GM10266 (cell line): Measurements from ENCODE around the gene GTF2H3.

Source experiments
- DNase-seq: peaks from one replicate; pipeline ENCODE4 v3.0.0; 2012; ENCODE audit errors: extremely low spot score
- TF ChIP-seq, protein P1 (sequence below): IDR thresholded peaks from 2 replicates; pipeline ENCODE4 v1.5.1; 2012; ENCODE audit warnings: mild to moderate bottlenecking, low read depth; ENCODE audit not compliant: control insufficient read depth, insufficient read depth; ENCODE audit errors: missing control alignments

The GTF2H3 gene

DNA sequence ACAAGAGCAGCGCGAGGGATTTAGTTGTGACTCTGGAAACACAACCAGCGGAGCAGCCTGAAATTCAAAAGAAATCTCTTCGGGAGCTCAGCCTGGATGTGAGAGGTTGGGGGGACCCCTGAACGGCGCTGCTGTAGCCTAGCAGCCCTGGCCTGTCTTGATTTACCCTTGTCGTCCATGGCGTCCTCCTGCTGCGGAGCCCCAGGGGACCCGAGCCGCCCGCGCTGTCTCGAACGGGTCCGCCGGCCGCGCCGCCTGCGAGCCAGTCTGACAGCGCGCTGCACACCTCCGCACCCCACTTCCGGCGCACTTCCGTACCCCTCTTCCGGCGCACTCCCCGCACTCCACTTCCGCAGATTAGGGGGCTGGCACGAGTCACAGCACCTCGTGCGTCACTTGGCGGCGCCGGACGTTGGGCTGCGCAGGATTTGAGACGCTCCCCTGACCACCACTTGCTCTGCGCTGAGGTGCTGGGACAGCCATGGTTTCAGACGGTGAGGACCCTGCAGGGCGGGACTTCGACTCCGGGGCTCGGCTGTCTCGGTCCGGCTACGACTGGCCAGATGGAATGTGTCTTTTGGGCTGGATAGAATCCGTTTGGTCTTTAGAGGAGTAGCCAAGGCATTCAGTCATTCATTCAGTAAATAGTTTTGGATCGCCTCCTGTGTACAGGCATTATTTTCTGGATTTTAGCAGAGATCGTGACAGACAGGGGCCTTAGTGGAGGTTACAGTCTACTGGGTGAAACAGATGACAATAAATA, at the start of gene GTF2H3, which contains the start of gene EIF2B1:
Gene GTF2H3 (plus strand): TSS at position 451 of the 763 bp plus-strand sequence. CDS start 31 bp downstream, at position 482.
Gene EIF2B1 (minus strand): TSS at position 308 of the 763 bp plus-strand sequence. CDS start 129 bp downstream, at position 179.
- TF ChIP-seq, protein P1, sequence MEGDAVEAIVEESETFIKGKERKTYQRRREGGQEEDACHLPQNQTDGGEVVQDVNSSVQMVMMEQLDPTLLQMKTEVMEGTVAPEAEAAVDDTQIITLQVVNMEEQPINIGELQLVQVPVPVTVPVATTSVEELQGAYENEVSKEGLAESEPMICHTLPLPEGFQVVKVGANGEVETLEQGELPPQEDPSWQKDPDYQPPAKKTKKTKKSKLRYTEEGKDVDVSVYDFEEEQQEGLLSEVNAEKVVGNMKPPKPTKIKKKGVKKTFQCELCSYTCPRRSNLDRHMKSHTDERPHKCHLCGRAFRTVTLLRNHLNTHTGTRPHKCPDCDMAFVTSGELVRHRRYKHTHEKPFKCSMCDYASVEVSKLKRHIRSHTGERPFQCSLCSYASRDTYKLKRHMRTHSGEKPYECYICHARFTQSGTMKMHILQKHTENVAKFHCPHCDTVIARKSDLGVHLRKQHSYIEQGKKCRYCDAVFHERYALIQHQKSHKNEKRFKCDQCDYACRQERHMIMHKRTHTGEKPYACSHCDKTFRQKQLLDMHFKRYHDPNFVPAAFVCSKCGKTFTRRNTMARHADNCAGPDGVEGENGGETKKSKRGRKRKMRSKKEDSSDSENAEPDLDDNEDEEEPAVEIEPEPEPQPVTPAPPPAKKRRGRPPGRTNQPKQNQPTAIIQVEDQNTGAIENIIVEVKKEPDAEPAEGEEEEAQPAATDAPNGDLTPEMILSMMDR, result no peak
- peak; percentile 96 for DNase-seq

DNA sequence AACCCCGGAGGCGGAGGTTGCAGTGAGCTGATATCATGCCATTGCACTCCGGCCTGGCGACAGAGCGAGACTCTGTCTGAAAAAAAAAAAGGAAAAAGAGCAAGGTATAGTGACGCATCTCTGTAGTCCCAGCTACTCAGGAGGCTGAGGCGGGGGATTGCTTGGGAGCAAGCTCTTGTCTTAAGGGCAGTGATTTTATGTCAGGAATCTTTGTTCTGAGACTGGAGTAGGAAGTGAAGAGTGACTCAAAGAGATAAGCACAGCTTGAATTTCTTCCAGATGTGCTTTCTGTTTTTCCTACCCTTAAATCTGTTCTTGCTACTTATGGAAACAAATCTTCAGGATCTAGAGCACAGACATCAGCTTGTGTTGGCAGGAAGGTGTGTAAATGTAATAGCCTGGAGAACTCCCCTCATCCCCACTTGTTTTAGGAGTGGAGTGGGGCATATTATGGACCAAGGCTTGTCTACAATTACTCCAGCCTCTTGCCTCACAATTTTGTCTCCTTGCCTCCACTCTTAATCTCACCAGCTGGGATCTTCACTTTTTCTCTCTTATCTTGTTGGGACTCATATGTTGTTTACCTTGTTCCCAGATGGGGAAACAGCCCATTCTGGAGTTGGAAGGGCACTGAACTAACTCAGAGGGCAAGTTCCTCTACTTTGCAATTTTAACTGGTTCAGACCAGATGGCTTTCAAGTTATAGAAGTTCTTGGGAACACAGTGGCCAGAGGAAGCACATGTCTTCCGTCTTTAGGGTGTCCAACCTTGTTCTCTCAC, 41.7 kb upstream of the GTF2H3 start:
- TF ChIP-seq, protein P1, result no peak
- DNase-seq, result no peak

DNA sequence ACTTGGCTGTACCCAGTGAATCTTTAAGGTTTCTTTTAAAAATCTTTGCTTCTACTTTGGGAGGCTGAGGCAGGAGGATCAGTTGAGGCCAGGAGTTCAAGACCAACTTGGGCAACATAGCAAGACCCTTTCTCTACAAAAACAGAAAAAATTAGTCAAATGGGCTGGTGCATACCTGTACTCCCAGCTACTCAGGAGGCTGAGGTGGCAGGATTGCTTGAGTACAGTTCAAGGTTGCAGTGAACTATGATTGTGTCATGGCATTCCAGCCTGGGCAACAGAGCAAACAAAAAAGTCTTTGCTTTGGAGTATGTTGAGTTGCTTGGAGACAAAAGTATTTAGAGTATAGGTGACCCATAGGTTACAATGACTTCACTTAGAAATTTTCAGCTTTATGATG, 37.9 kb upstream of the GTF2H3 start:
- TF ChIP-seq, protein P1, result no peak
- no peak for DNase-seq

DNA sequence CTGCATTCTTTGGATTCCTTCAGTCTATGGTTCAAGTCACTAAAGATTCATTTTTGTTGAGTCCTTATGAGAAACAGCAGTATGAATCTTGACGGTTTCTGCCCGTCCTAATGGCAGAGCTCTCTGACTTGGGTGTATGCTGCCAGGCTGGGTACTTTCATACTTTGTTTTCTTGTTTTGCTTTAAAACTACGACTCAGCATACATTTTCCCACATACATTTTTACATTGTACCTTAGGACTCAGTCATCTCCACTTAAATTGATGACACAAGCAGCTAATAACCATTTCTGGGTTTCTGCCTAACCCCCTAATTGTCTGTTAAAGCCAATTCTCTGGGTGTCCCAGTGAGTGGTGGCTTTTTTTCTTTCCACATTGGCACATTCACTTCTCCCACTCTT, 36.5 kb upstream of the GTF2H3 start:
- TF ChIP-seq, protein P1, result no peak
- DNase-seq, result no peak

DNA sequence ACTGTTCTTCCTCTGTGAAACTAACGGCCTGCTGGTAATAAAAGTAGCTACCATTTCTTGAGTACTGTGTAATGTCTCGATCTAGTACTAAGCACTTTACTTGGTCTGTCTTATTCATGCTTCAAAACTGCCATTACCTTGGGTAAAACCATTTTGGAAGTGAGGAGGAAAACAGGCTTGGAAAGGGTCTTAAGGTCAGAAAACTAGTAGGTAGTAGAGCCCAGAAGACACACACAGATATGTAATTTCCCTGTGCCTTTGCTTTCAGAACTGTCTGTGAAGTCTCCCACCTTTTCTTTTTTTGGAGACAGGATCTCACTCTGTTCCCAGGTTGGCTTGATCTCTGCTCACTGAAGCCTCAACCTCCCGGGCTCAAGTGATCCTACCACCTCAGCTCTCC, 35.1 kb upstream of the GTF2H3 start:
- no peak for DNase-seq
- TF ChIP-seq, protein P1, result no peak

DNA sequence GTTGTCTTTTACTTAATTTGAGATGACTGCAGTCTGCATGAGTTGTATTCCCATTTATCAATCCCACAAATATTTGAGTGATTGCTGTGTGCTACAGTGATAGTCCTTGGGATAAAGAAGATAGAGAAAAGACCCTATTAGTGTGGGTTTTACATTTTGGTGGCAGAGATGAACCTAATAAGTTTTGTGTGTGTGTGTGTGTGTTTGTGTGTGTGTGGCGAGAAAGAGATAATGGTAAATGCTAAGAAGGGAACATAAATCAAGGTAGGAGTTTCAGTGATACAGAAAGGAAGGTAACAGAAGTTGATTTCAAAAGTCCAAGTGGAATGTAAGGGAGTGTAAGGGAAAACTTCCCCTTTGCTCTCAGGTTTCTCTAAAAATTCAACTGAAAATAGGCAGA, 34.3 kb upstream of the GTF2H3 start:
- TF ChIP-seq, protein P1, result no peak
- no peak for DNase-seq

DNA sequence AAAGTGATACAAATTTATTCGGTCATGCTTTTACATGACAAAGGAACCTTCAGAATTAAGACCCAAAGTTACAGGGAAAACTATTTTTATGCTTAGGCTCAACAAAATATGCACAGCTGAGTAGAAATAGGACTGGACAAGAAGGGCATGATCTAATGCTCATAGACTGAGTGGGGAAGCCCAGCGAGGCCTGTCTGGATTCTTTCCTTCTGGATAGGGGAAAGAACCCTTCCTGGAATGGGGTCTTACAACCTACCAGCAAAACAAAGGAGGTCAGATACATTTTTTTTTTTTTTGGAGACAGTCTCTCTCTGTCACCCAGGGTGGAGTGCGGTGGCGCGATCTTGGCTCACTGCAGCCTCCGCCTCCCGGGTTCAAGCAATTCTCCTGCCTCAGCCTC, 33.9 kb upstream of the GTF2H3 start:
- no peak for DNase-seq
- TF ChIP-seq, protein P1, result no peak
